Gastroesophageal sphincter (tissue), 3 donors: ENCODE results near the gene TBR1.

Experiments used
- POLR2AphosphoS5 ChIP-seq: sonication (generic); formaldehyde crosslinking; IDR thresholded peaks from one replicate; pipeline ENCODE4 v1.6.1; 2017; ENCODE audit warnings: antibody characterized with exemption
- TF ChIP-seq, protein P1 (sequence below), 4 experiments: fragments of 200-600 bp in 2 of 4; fragments of 450-650 bp in 2 of 4; sonication (generic) in 1 of 4; IDR thresholded peaks; one replicate each; pipeline ENCODE4 v1.5.1; 2017 to 2019; ENCODE audit warnings: antibody characterized with exemption in 4 of 4, mild to moderate bottlenecking in 2 of 4, moderate library complexity in 2 of 4

DNA sequence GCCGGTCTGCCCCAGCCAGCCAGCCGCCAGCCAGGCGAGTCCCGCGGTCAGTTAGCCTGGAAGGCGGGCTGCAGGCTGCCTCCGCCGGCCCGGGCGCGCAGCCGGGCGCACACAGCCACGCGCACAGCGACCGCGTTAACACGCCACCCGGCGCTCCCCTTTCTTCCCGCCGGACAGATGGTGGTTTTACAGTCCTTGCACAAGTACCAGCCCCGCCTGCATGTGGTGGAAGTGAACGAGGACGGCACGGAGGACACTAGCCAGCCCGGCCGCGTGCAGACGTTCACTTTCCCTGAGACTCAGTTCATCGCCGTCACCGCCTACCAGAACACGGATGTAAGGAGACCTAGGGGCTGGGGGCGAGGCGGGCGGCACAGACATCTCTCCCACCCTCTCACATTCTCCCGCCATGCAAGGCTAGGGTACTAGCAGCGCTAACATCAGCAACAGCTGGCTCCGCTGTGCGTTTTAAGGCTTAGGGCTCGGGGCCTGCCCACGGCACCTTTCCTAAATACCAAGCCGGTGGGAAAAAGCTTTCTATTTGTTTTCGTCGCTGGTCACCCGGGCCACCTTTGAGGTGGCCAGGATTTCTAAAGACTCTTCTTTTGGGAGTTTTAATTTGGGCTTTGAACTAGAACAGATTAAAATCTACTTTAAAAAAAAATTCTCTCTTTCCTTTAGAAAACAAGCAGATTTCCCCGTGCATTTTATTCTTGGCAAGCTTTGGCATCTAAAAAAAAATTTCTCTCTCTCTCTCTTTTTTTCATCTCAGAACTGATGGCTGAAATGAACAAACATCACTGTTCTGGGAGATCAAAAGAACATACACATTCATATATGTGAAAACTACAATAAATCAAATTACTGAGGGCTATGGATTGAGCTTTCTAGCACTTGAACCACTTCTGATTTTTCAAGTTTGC, 2.9 kb downstream of the TBR1 start:
- TF ChIP-seq POLR2AphosphoS5: no peak
- TF ChIP-seq, protein P1, sequence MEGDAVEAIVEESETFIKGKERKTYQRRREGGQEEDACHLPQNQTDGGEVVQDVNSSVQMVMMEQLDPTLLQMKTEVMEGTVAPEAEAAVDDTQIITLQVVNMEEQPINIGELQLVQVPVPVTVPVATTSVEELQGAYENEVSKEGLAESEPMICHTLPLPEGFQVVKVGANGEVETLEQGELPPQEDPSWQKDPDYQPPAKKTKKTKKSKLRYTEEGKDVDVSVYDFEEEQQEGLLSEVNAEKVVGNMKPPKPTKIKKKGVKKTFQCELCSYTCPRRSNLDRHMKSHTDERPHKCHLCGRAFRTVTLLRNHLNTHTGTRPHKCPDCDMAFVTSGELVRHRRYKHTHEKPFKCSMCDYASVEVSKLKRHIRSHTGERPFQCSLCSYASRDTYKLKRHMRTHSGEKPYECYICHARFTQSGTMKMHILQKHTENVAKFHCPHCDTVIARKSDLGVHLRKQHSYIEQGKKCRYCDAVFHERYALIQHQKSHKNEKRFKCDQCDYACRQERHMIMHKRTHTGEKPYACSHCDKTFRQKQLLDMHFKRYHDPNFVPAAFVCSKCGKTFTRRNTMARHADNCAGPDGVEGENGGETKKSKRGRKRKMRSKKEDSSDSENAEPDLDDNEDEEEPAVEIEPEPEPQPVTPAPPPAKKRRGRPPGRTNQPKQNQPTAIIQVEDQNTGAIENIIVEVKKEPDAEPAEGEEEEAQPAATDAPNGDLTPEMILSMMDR (IDR thresholded peaks at IDR 0.05): no peak
